Stomach smooth muscle (tissue), 2 donors: ENCODE results near the gene SLC39A1.

Experiments
- H3K27ac ChIP-seq: one replicate; pipeline ENCODE4 v1.7.0; 2013; ENCODE audit warnings: mild to moderate bottlenecking, low read length, inconsistent platforms
- H3K27me3 ChIP-seq, 2 donors: one replicate each; pipeline ENCODE4 v1.7.0; 2013; ENCODE audit warnings: low read length in 2 of 2; ENCODE audit not compliant: insufficient read depth in 2 of 2, control insufficient read depth in 1 of 2
- H3K36me3 ChIP-seq, 2 donors: one replicate each; pipeline ENCODE4 v1.7.0; 2013; ENCODE audit warnings: low read length in 2 of 2; ENCODE audit not compliant: control insufficient read depth in 2 of 2, insufficient read depth in 2 of 2
- H3K4me1 ChIP-seq: one replicate; pipeline ENCODE4 v1.7.0; 2013; ENCODE audit warnings: low read length; ENCODE audit not compliant: control insufficient read depth, insufficient read depth
- H3K4me3 ChIP-seq, 2 donors: one replicate each; pipeline ENCODE4 v1.7.0; 2013; ENCODE audit warnings: low read length in 2 of 2
- H3K9ac ChIP-seq, 2 donors: one replicate each; pipeline ENCODE4 v1.7.0; 2013; ENCODE audit warnings: low read length in 2 of 2, mild to moderate bottlenecking in 1 of 2
- H3K9me3 ChIP-seq, 2 donors: one replicate each; pipeline ENCODE4 v1.7.0; 2013; ENCODE audit warnings: low read length in 2 of 2; ENCODE audit not compliant: control insufficient read depth in 2 of 2
- donor health status: healthy.
- donor health status: Pancreatic carcinoma.

The SLC39A1 gene

DNA sequence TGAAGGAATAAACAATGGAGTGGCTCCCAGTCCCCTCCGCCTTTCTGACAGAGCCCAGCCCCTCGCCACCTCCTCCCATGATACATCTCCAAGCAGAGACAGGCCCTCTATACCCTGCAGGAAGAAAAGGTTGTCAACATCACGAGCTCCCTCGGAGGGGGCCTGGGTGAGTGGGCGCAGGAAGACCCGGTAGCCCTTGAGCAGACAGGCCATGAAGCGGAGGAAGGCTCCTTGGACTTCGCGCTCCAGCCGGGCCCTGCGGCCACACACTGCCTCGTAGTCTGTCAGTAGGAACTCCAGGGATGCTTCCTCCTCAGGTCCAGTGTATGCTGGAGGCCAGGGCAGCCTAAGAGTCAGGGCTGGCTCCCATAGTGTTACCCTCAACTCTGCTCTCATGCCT, 23.9 kb downstream of the SLC39A1 start:
- Histone ChIP-seq H3K9ac (no peak overlapping the region), H3K4me1 (peaks cover 4% of the 10 kb centered on the region), H3K27me3 (no peaks in the 10 kb centered on the region), H3K27ac (no peak overlapping the region), H3K4me3 (no peak overlapping the region), H3K36me3 (peaks cover 37 to 56% of the 10 kb centered on the region in 2 donors), H3K9me3 (no peaks in the 10 kb centered on the region)

DNA sequence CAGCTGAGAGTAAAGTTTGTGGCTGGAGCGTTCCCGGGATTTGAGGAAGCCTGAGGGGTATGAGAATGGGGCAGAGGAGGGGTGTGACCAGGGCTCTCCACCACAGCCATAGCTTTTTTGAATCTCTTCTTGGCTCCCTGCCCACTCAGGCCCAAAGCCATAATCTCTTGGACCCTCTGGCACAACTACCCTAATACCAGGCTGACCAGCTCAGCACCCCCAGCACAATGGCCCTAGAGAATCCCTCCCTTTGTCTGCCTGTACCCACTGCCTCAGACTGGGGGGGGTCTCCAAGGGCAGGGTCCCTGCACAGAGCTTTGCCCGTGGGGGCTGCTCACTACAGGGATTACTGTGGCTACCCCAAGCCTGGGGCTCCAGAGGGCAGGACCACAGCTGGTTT, 24.3 kb downstream of the SLC39A1 start:
- no peaks in the 10 kb centered on the region for H3K9me3 ChIP-seq
- peaks cover 4% of the 10 kb centered on the region for H3K4me1 ChIP-seq
- H3K27ac ChIP-seq = no peak overlapping the region
- H3K9ac ChIP-seq = no peak overlapping the region
- H3K36me3 ChIP-seq = peaks cover 42 to 60% of the 10 kb centered on the region in 2 donors
- H3K4me3 ChIP-seq = no peak overlapping the region
- H3K27me3 ChIP-seq = no peaks in the 10 kb centered on the region

DNA sequence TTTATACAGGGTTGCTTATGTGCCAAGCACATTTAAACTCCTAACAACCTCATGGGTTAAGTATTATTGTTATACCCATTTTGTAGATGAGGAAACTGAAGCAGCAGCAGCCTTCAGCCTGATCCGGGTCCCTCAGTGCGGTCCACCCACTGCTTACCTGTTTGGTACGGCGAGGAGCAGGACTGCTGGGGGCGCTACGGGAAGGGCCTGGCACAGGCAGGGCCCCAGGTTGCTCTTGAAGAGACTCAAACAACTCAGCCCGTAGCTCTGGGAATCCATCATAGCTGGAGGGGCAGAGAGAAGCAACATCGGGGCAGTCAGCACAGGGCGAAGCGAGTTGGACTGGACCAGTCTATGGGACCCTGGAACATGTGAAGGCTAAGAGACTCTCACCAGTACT, 26.0 kb downstream of the SLC39A1 start:
- Histone ChIP-seq H3K27ac (no peak overlapping the region), H3K9me3 (no peaks in the 10 kb centered on the region)

DNA sequence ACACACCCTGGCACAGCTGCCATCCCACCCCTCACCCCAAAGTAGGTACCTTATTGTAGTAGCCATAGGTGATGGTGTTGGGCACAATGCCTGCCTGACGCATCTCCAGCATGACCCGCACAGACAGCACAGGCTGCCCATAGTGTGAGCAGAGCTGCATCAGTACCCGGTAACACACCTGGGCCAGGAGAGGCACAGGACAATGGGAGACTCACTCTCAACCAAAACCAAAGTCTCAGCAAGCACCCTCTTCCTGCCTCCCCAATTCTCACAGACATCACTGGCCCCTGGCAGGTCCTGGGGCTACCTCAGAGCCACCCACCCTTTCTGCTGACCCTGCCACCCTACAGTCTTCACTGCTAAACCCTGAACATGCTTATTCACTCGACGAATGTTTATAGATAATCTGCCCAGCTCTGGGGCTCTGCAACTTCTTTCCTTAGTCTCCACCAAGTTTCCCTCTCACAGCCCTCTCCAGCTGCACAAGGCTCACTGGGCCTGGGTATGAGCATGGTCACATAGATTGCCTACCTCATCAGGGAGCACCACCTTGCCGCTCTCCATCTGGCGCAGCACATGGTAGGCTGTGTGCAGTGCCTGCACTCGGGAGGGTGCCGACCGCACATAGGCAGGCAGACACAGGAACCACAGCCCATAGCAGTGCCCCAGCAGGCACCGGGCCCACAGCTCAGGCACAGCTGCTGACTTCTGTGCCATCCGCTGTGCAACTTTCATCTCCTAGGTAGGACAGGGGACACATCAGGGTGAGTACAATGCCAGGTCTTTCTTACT, 27.1 kb downstream of the SLC39A1 start:
- Histone ChIP-seq H3K36me3 (peaks cover 49 to 60% of the 10 kb centered on the region in 2 donors), H3K9ac (no peak overlapping the region), H3K27ac (no peak overlapping the region), H3K4me3 (no peak overlapping the region), H3K9me3 (no peaks in the 10 kb centered on the region), H3K27me3 (no peaks in the 10 kb centered on the region), H3K4me1 (peaks cover 4% of the 10 kb centered on the region)

More for the DNA sequence above, 26.0 kb downstream of the SLC39A1 start:
- peaks cover 49 to 57% of the 10 kb centered on the region in 2 donors for H3K36me3 ChIP-seq
- H3K27me3 ChIP-seq = no peaks in the 10 kb centered on the region
- no peak overlapping the region for H3K4me3 ChIP-seq
- peaks cover 4% of the 10 kb centered on the region for H3K4me1 ChIP-seq
- no peak overlapping the region for H3K9ac ChIP-seq

DNA sequence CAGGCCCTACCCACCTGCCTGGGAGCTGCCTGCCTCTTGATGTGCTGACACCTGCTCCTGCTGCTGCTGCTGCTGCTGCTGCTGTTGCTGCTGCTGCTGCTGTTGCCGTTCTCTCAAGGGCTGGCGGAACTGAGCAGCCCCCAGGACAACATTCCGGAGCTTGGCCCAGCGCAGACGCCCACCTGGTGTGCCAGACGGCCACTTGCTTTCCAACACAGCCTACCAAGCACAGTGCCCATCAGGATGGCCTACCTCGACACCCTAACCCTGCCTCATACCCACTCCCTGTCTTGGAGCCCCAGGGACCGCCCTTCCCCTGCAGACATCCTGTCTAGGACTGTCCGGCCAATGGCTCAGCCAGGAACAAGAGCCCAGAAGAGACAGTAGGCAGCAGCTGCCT, 28.6 kb downstream of the SLC39A1 start:
- H3K9ac ChIP-seq = no peak overlapping the region
- H3K4me1 ChIP-seq = no peaks in the 10 kb centered on the region
- no peak overlapping the region for H3K27ac ChIP-seq
- no peak overlapping the region for H3K4me3 ChIP-seq
- no peaks in the 10 kb centered on the region for H3K27me3 ChIP-seq
- no peaks in the 10 kb centered on the region for H3K9me3 ChIP-seq
- peaks cover 44 to 62% of the 10 kb centered on the region in 2 donors for H3K36me3 ChIP-seq

DNA sequence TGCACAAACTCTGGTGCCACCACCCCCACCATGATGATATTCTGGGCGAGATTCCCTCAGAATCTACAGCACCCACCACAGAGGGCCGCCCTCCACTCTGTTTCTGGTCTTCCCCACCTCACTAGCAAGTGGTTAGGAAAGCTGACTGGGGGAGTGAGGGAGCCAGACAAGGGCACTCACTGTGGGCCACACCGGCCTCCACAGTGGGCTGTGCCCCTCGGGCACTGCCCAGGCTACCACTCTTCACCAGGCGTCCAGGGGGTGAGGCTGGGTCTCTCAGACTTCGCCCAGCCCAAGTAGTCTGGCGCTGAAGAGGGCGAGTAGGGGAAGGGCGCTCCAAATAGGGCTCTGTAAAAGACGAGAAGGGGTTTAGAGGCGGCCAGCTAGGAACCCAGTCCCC, 29.4 kb downstream of the SLC39A1 start:
- Histone ChIP-seq H3K27me3 (no peaks in the 10 kb centered on the region), H3K9ac (no peak overlapping the region), H3K27ac (no peak overlapping the region), H3K9me3 (no peaks in the 10 kb centered on the region), H3K4me1 (peaks cover 3% of the 10 kb centered on the region), H3K4me3 (no peak overlapping the region), H3K36me3 (peaks cover 44 to 61% of the 10 kb centered on the region in 2 donors)

DNA sequence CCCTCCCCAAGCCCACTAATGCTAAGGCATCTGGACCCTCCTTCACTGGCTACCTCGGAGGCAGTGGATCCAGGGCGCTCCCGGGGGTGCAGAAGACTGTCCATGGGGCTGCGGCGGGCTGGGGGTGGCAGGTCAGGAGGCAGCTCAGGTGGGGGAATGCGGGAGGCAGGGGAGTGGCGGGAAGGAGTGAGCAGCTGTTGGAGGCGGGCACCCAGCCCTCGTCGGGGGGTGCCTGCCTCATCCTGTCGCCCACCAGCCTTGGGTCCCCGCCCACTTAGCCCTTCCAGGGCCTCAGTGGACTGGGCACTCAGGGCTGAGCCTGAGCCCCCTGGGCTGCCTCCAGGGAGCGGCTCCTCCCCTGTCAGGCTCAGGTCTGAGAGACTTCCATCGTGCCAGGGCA, 29.9 kb downstream of the SLC39A1 start:
- H3K27ac ChIP-seq = no peak overlapping the region

DNA sequence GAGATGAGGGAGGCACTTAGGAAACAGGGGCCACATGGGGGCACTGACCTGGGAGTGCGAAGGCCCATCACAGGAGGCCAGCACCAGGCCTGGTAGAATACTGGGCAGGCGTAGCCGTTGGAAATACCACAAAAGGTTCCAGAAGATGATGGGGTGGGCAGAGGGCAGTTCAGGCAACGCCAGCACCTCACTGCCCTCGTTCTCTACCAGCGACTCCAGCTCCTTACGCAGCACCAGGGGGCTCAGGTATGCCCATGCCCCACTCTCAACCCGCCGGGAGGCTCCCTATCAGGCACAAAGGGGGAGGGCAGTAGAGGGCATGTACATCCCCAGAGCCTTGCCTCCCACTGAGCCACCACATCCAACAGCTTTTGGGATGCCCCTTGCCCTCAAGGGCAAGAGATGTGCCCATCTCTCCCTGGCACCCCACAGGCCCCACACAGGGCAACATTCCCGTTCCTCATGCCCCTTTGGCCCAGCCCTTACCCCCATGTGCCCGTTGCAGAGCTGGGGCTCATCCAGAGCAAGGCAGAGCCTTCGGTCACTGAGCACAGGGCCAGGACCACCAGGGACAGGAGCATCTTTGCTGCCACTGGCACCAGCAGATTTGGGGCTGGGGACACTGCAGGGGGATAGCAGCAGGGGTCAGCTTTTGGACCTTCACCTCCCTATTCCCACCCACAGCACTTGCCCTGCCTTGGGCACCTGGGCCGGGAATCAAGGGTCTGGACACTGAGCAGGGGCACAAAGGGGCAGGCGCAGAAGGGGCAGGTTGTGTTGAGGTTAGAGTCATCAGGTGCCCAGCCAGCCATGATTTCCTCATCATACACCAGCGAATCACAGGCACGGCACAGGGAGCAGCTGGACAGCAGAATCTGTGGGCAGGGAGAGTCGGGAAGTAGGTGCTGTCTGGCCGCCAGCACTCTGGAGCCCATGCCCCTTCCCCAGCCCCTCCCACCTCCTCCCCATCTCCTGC, 30.9 kb downstream of the SLC39A1 start:
- no peaks in the 10 kb centered on the region for H3K9me3 ChIP-seq
- no peak overlapping the region for H3K9ac ChIP-seq
- peaks cover 41 to 58% of the 10 kb centered on the region in 2 donors for H3K36me3 ChIP-seq
- peaks cover 3% of the 10 kb centered on the region for H3K4me1 ChIP-seq
- no peak overlapping the region for H3K27ac ChIP-seq
- H3K27me3 ChIP-seq = no peaks in the 10 kb centered on the region
- no peak overlapping the region for H3K4me3 ChIP-seq

More for the DNA sequence above, 29.9 kb downstream of the SLC39A1 start:
- Histone ChIP-seq H3K4me1 (peaks cover 3% of the 10 kb centered on the region), H3K9ac (no peak overlapping the region), H3K4me3 (no peak overlapping the region), H3K36me3 (peaks cover 44 to 63% of the 10 kb centered on the region in 2 donors), H3K27me3 (no peaks in the 10 kb centered on the region), H3K9me3 (no peaks in the 10 kb centered on the region)

DNA sequence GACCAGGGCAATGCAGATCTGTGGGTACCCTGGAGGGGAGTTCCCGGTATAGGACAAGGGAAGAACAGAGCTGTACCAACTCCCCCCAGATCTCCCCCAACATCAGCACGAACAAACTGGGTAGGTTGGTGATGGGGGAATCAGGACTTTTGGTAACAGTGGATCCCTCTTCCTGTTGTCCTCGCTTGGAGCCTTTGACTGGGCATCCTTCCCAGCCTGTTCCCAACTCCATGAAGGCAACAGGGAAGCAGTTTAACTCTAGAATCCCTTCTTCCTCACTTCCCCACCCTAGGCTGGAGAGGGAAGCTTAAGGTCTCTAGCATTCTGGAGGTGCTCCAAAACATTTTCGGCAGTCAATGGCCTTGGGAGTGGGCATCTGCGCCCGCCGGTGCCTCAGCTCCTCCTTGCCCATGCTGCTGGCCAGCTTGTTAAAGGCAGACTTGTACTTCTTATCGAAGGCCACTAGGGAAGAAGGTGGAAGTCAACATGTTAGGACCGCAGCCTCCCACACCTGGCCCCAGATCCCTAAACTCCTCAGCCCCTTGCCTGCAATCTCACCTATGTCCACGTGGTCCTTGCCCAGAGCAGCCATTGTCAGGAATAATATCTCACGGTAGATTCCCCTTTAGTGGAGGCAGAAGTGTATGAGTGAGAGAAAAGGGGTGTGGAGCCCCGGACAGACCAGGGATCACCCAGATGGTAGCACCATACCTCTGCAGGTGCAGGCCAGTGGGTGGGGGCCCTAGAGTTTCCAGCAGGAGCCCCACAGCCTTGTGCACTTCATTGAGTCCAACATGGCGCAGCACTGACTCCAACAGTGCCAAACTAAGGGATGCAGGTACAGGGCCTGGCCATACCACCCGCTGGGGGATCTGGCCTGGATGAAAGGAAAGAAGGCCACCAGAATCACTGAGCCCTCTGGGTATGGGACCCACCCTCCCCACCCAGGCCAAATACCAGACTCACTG, 33.1 kb downstream of the SLC39A1 start:
- Histone ChIP-seq H3K36me3 (peaks cover 26 to 39% of the 10 kb centered on the region in 2 donors), H3K27me3 (no peaks in the 10 kb centered on the region), H3K9me3 (no peaks in the 10 kb centered on the region), H3K4me1 (peaks cover 3% of the 10 kb centered on the region), H3K9ac (no peak overlapping the region), H3K27ac (no peak overlapping the region), H3K4me3 (no peak overlapping the region)

DNA sequence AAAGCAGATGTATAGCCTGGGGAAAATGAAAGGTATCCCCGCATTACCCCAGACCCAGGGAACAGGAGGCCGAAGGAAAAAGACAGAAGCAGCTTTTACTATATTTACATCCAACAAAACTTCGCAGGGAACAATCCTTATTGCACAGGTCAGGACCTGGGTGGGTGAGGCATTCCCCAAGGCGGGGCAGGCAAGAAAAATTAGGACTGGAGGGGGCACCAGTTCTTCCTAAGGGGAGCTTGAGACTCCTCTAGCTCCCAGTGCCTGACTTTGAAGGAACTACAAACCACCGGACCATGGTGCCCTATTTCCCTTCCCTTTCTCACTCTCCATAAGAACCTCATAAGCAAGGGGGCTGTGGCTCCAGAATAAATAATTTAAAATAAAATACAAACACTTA, 33.9 kb downstream of the SLC39A1 start:
- H3K4me1 ChIP-seq = peaks cover 3% of the 10 kb centered on the region
- no peaks in the 10 kb centered on the region for H3K27me3 ChIP-seq
- no peaks in the 10 kb centered on the region for H3K9me3 ChIP-seq
- peaks cover 24 to 33% of the 10 kb centered on the region in 2 donors for H3K36me3 ChIP-seq
- H3K4me3 ChIP-seq = no peak overlapping the region
- H3K9ac ChIP-seq = no peak overlapping the region
- H3K27ac ChIP-seq = no peak overlapping the region
